Activated T-cell treated with anti-CD3 and anti-CD28 coated beads, Interleukin-2, amount 50 U/mL, for 1 hour (primary cell): ENCODE results near the gene PUDP.
"Not testable (repeated sequence)": the region's sequence is repeated elsewhere in the genome, so short reads cannot be mapped to it uniquely, and the experiment has no call there.

Source experiments
- DNase-seq: peaks from one replicate; pipeline ENCODE4 v3.0.0-alpha.2; 2020

PUDP gene

GRCh38 chrX:7147978-7148854 is at the start of gene PUDP:
PUDP (minus strand) TSS chrX:7148153; CDS start chrX:7148113, 40 bp downstream.
- DNase-seq: peak; percentile 94

- no peak for DNase-seq
Measured at GRCh38 chrX:7194606-7195005, 46.7 kb upstream of the PUDP start.

- no peak for DNase-seq
Measured at GRCh38 chrX:7192871-7193270, 44.9 kb upstream of the PUDP start.

- no peak for DNase-seq
Measured at GRCh38 chrX:7191681-7192110, 43.7 kb upstream of the PUDP start.

- DNase-seq: no peak
Measured at GRCh38 chrX:7190157-7190556, 42.2 kb upstream of the PUDP start.

GRCh38 chrX:7188672-7189071 is 40.7 kb upstream of the PUDP start:
- DNase-seq: no peak

GRCh38 chrX:7184816-7185215 is 36.9 kb upstream of the PUDP start:
- no peak for DNase-seq

- DNase-seq: no peak
Measured at GRCh38 chrX:7179446-7179845, 31.5 kb upstream of the PUDP start.

GRCh38 chrX:7178859-7179258 is 30.9 kb upstream of the PUDP start:
- DNase-seq: not testable (repeated sequence)

GRCh38 chrX:7170898-7171297 is 22.9 kb upstream of the PUDP start:
- DNase-seq: peak; percentile 39

- DNase-seq: no peak
Measured at GRCh38 chrX:7169627-7170026, 21.7 kb upstream of the PUDP start.

GRCh38 chrX:7168371-7168770 is 20.4 kb upstream of the PUDP start:
- no peak for DNase-seq

GRCh38 chrX:7164174-7164573 is 16.2 kb upstream of the PUDP start:
- DNase-seq: no peak

GRCh38 chrX:7163146-7163677 is 15.3 kb upstream of the PUDP start:
- no peak for DNase-seq

- no peak for DNase-seq
Measured at GRCh38 chrX:7159149-7159861, 11.4 kb upstream of the PUDP start.

GRCh38 chrX:7158468-7158990 is 10.6 kb upstream of the PUDP start:
- DNase-seq: no peak

GRCh38 chrX:7156879-7157278 is 8.9 kb upstream of the PUDP start:
- no peak for DNase-seq

- DNase-seq: no peak
Measured at GRCh38 chrX:7155163-7155562, 7.2 kb upstream of the PUDP start.

GRCh38 chrX:7154041-7154597 is 6.2 kb upstream of the PUDP start:
- no peak for DNase-seq

GRCh38 chrX:7153231-7153630 is 5.3 kb upstream of the PUDP start:
- DNase-seq: no peak

GRCh38 chrX:7149411-7149810 is 1.5 kb upstream of the PUDP start:
- no peak for DNase-seq

- DNase-seq: peak; percentile 67
Measured at GRCh38 chrX:7147413-7147977, 458 bp downstream of the PUDP start, which contains the start of gene STS. STS (plus strand) TSS chrX:7147712; CDS start chrX:7253200, 105,488 bp downstream.
